Astrocyte of the hippocampus (primary cell): Measurements from ENCODE around the gene VPS54.
"Not testable (repeated sequence)": the region's sequence is repeated elsewhere in the genome, so short reads cannot be mapped to it uniquely, and the experiment has no call there.

Experiments
- DNase-seq: peaks from one replicate; pipeline ENCODE4 v3.0.0; 2011; ENCODE audit warnings: low read depth, low spot score

The VPS54 gene

GRCh38 chr2:64023485-64024258 lies 4.4 kb upstream of the VPS54 start:
- DNase-seq, result no peak

- DNase-seq, result no peak
These were observed 2.4 kb upstream of the VPS54 start for GRCh38 chr2:64021578-64021977.

DNA sequence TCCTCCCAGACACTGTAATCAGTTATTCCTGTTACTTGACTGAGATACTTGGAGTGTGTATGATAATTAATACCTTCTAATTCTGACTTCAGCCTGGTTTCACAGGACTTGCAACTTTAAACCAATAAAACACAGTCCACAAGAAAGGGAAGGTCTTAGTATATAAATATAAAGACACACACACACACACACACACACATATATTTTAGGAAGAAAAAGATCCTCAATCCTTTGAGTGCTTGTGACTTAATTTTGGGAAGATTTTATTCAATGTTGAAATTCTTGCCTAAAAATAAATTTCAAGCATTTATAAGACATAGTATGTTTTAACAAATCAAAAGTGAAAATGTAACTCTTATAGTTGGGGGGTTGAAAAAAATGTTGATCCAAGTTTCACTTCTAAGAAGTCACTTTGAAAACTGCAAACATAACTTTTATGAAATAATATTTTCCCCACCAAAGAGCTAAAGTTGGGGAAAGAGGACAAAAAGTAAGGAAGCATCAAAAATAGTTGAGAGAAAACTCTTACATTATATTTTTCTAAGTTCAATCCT lies 824 bp upstream of the VPS54 start:
- no peak for DNase-seq

DNA sequence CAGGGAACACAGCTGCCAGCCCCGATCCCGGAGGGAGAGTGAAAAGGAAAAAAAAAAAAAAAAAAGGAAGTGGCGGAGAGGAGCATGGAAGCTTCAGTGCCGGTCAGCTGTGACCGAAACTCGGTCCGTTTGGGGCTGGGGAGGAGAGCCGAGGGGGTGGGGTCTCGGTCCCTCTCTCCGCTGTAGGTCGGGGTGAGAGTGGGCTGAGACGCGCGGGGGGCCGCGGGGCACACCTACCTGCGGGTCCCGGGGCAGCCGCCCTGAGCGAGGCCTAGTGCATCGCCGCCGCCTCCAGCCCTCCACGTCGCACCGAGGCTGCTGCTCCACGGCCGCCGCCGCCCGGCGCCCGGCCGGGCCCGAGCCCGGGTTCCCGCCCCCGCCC lies 536 bp downstream of the VPS54 start:
- no peak for DNase-seq

DNA sequence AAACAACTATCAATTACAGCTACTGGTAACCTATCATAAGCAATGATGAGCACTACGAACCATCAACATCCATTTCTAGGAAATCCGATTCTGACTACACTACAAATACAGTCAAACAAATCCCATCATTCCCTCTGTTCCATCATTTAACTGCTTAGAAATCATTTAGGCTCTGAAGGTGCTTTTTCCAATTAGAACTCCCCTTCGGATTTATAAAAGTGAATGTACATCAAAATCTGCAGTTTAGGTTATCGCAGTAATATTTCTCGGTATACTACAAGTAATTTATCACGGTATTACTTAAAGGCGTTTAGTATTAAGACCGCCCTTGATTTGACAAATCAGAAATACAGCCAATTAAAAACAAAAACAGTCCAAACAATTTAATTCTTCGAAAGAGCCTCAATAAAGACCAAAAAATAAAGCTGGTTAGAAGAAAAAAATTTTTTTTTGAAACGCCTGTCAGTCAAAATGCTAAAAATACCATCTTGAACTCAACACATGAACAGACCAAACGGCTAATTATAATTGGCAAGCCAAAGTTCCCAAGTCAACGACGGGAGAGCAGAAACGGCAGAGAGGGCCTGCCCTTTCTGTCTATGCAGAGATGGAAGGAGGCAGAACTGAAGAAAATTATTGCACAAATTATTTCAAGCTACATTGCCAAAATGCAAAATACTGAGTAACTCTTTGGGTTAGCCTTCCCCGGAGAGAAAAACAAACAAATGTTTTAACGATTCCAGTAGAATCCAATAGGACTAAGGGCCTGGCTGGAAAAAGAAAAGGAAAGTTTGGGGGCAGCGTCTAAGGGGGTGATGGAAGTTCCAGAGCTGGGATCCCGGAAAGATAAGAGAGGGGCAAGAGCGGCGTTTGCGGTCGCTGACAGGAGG lies 1.2 kb downstream of the VPS54 start:
- DNase-seq, result peak; percentile 51

GRCh38 chr2:64015898-64016297 lies 3.3 kb downstream of the VPS54 start:
- no peak for DNase-seq

GRCh38 chr2:64015391-64015790 lies 3.8 kb downstream of the VPS54 start:
- DNase-seq, result no peak

- DNase-seq, result no peak
These were observed 4.6 kb downstream of the VPS54 start for GRCh38 chr2:64014628-64015027.

- no peak for DNase-seq
These were observed 6.2 kb downstream of the VPS54 start for GRCh38 chr2:64013053-64013452.

DNA sequence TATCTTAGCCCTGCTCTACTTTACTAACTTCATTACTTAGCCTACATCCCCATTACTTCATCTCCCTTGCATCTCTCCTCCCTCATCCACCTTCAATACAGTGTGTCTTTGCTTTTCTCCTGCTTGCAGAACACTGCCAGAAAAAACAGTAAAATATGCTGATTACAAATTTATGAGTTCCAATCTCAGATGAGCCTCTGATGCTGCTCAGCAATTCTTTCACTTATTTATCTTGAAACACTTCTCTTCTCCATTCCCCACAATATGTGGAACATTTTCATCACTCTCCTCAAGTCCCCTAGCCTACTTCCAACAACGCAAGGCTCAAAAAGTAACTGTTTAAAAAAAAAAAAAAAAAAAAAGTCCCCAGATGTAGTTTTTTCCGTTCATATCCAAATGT lies 7.1 kb downstream of the VPS54 start:
- no peak for DNase-seq

DNA sequence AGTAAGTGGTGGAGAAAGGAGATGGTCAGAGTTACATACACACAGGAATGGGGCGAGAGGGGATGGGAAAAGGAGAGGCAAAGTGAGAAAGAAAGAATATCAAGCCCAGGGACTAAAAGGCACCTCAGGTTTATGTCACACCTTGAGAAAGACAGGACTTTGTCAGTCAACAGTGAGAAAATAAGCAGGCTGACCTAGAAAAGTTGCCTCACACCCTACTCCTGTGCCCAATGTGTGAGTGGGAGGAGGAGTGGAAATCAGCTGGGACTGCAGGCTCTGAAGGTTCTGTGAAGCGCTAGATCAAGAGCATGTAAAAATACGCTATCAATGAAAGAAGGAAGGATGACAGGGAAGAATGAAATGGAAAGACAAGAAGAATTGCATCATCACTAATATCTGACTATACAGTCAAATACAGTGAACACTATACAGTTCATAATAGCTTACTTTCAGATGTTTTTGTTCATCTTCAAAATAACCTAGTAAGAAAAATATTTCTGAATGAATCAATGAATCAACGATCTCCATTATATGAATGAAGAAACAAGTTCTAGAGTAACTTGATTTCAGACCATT lies 10.7 kb downstream of the VPS54 start:
- DNase-seq, result no peak

- no peak for DNase-seq
These were observed 11.3 kb downstream of the VPS54 start for GRCh38 chr2:64007924-64008323.

- no peak for DNase-seq
These were observed 13.4 kb downstream of the VPS54 start for GRCh38 chr2:64005707-64006356.

GRCh38 chr2:64003239-64003638 lies 16.0 kb downstream of the VPS54 start:
- no peak for DNase-seq

- no peak for DNase-seq
These were observed 17.7 kb downstream of the VPS54 start for GRCh38 chr2:64001382-64002101.

GRCh38 chr2:64000630-64001381 lies 18.4 kb downstream of the VPS54 start:
- no peak for DNase-seq

DNA sequence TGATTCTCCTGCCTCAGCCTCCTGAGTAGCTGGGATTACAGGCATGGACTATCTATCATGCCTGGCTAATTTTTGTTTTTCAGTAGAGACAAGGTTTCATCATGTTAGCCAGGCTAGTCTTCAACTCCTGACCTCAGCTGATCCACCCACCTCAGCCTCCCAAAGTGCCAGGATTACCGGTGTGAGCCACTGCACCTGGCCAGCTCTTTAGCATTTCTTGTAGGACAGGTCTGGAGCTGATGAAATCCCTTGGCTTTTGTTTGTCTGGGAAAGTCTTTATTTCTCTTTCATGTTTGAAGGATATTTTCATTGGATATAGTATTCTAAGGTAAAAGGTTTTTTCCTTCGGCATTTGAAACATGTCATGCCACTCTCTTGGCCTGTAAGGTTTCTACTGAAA lies 20.2 kb downstream of the VPS54 start:
- DNase-seq, result no peak

- DNase-seq, result not testable (repeated sequence)
These were observed 22.5 kb downstream of the VPS54 start for GRCh38 chr2:63996582-63997198.

GRCh38 chr2:63994329-63995070 lies 24.7 kb downstream of the VPS54 start:
- DNase-seq, result not testable (repeated sequence)
